ENCODE results near the gene EPOP.
A peak's percentile ranks its signal among the peaks of the same experiment; 100 is the strongest.
"Not testable (repeated sequence)": the region's sequence is repeated elsewhere in the genome, so short reads cannot be mapped to it uniquely, and the experiment has no call there.

Gene EPOP

DNA sequence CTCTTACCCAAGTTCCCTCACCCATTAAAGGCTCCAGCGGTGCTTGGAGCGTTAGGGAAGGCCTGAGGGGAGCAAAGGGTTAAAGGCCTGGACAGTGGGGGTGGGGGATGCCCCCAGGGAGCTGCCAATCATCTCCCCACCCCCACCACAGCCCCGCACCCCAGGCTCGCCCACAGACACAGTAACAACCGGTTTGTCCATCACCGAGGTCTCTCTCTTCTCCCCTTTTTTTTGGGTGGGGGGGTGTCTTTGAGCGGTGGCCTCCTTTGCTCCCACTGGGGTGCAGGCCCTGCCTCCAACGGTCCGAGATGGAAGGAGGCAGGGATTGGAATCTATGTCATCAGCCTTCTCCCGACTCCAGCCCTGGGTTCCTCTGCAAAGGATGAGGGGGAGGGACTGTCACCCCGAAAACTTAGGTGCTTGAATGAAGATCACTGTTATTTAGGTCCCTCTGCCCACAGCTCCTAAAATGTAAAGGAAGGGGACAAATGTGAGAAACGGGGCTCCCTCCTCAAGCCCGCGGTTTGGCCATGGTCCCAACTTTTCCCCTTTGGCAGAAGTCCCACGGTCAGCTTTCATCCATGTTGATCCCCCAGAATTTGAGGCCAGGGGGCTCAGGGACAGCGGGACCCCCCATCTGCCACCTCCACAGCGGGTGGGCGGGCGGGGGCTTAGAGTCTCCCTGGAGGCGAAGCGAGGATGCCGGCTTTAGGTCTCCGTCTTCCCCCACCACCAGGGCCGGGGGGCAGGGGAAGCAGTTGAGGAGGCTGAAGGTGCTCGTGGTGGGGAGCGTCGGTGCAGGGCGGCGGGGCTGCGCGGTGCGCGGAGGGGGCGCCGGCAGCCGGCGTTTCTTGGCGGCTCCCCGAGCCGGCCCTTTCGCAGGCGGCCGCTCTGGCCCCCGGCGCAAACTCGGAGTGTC is 1.7 kb downstream of the EPOP start:
- no peak for DNase-seq

DNA sequence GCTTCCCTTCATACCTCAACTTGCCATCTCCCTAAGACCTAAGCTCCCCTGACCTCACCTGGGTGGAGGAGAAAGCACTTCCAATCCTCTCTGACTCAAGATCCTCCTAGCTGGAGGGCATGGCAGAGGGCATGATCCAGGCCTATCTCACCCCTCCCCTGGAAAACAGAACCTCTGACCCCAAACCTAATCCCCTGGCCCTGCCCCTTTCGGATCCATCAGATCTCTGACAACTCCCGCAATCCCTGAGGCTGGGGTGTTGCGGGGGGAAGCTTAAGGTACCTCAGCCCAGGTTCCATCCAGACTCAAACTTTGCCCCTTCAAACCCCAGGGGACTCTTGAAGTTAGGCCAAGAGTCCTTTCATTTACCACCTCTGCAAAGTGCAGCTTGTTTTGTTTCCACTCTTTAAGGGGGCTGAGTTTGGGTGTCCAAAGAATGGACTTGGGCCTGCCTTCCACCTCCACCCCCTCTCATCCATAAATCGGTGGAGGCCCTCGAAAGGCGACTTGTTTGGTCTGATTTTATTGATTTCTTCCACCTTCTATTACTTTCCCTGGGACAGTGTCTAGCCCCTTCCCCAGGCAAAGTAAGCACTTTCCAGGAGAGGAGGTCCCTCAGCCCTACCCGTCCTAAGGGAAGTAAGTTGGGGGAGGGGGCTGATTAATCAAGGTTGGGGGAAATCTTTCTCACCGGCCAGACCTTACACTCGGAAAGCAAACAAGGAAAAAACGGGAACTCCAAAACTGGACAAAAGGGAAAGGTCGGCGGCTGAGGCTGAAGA is 2.6 kb downstream of the EPOP start:
- no peak for DNase-seq

DNA sequence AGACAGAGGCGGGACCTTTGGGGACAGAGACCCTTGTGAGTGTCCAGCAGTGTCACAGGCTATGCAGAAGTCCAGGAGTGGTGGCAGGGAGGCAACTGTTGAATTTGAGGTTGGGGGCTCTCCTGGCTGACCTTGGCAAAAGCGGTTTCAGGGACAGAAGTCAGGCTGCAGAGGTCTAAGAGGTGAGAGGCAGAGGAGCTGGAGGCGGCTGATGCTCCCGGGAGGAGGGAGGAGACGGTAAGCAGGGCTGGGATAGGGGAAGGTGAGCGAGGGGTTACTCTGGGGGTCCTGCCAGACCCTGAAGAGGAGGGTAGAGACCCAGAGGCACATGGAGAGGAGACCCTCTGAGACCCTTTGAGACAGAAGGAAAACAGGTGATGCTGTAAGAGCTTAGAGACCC is 5.2 kb downstream of the EPOP start:
- no peak for DNase-seq

DNA sequence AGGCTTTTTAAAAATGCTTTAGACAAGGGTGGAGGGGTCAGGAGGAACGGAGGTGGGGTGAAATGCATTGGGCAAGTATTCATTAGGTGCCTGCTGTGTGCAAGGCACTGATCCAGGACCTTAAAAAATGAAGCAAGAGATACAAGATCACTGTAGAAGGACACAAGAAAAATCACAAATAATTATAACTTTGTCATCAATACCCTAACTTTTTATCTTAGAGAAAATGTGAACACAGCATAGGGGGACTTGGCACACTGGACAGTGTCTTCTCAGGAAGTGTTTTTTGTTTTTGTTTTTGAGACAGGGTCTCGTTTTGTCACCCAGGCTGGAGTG is 7.0 kb downstream of the EPOP start:
- no peak for DNase-seq

DNA sequence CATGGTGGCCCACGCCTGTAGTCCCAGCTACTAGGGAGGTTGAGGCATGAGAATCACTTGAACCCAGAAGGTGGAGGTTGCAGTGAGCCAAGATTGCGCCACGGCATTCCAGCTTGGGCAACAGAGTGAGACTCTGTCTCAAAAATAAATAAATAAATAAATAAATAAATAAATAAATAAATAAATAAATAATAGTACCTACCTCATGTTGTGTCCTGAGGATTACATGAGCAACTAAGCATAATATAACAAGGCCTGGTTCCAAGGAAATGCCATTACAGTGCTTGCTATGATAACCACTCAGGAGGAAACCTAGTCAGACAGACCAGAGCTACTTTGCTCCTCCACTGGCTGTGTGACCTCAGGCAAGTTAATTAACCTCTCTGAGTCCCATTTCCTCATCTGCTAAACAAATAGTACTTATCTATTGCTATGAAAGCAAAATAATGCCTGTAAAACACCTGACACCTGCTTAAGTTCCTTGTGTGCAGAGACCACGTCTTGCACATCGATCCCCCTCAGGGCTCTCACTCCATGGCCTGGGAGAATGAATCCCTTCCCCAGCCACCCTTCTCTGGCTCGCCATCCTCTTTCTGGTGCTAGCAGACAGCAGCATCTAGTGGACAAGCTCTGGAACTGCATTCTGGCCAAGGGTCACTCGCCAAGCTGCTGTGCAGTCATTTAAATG is 7.5 kb downstream of the EPOP start:
- peak; percentile 31 for DNase-seq

DNA sequence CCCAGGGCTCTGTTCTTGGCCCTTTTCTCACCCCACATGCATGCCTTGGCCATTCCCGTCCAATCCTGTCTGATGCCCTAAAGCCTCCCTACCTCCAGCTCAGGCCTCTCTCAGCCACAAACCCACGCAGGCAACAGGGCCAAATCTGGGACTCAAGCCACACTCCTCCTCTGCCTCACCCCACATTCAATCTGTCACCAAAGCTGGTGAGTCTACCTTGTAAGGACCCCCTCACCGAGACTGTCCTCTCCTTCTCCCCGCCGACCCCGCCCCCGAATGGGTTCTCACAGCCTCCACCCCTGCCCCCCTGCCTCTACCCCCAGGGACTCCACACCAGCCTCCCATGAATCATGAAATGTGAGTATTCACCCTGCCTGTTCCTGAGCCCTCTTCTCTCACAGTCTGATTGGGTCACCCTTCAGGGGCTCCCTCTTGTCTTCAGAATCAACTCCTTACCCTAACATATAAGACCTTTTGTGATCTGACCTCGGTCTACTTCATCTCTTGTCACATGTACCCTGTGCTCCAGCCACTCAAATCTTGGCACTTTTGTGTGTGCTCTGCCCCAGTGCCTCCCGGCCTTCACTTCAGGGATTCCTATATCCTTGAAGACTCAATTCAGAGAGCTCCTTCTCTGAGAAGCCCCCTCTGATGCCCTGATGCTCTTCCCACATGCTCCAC is 10.7 kb downstream of the EPOP start:
- DNase-seq, result no peak

DNA sequence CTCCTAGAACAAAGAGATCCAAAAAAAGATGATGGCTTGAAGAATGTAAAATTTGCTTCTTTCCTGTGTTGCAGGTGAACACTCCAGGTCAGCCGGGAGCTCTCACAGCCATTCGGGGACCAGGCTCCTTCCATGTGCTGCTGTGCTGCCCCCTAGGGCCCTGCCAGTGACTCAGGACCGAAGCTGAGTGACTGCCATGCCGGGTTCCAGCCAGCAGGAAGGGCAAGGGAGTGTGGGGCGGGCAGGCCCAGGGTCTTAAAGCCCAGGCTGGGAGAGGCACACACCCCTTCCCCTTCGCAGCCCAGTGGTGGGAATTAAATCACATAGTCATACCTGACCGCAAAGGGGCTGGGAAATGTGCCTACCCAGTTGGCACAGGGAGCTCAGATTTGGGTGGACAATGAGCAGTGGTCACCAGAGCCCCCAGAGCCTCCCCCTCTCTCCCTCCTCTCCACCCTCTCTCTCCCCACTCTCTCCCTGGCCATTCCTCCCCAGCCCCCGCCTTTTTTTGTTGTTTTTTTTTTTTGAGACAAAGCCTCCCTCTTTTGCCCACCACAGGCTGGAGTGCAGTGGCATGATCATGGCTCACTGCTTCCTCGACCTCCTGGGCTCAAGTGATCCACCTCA is 11.5 kb downstream of the EPOP start:
- DNase-seq, result no peak

DNA sequence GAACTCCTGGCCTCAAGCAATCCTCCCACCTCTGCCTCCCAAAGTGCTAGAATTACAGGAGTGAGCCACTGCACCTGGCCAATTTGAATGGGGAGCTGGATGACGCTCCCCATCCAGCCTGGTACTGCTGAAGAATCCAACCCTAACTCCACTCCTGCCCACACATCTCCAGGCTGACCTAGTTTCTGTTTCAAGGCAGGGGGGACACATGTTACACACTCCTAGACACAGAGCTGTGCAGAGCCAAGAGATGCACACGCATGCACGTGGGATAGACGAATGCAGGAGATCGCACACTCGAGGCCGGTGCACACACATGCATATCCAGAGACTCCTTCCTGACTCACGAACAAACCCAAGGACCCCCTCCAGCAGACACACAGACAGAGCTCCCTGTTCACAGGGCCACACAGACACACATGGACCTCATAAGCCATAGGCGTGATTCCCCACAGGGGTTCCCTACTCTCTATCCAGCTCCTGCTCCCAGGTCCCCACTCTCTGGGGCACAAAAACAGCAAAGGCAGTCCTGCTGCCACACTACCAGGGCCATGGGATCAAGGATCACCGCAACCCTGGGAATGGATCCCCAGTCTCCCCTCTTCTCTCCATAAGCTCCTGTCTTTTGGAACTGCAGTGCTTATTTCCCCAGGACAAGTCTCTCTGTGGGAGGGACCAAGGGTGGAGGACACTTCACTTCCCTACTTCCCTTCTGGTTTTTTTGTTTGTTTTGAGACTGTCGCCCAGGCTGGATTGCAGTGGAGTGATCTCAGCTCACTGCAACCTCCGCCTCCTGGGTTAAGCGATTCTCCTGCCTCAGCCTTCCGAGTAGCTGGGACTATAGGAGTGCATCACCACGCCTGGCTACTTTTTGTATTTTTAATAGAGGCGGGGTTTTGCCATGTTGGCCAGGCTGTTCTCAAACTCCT is 14.4 kb downstream of the EPOP start:
- DNase-seq, result no peak

DNA sequence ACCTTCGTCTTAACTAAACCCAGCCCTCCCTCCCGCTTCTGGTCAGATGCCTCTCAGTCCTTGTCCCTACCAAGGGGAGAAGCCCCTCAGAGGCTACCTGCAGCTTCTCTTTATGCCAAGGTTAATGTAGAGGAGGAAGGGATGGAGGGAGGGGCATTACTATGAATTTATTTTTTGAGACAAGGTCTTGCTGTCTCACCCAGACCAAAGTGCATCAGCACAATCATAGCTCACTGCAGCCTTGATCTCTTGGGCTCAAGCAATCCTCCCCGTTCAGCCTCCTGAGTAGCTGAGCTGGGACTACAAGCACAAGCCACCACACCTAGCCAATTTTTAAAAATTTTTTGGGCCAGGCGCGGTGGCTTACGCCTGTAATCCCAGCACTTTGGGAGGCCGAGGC is 15.3 kb downstream of the EPOP start:
- no peak for DNase-seq

DNA sequence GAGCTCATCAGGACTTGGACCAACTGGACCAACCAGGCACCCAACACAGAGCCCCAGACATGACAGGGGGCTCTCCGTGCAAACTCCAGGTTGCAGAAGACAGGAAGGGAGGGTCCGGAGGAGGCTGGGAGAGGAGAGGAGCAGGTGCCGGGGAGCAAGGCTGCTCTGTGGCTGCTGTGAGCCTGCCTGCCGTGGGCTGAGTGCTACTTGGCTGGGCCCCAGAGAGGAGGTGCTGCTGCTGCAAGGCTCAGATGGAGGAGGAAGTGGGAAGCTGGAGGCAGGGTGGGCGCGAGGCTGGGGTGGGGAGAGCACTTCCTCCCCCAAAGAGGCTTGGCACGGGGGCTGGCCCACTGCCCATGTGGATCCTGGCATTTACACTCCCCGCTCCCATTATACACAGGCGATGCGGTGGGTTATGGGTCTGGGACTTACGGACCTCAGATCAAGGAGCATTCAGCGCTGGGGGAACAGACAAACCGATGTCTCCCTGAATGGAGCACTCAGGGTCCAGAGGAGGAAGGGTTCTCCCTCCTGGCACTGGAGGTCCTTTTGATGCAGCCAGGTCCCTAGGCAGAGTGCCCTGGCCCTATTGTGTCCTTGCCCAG is 15.9 kb downstream of the EPOP start:
- no peak for DNase-seq

DNA sequence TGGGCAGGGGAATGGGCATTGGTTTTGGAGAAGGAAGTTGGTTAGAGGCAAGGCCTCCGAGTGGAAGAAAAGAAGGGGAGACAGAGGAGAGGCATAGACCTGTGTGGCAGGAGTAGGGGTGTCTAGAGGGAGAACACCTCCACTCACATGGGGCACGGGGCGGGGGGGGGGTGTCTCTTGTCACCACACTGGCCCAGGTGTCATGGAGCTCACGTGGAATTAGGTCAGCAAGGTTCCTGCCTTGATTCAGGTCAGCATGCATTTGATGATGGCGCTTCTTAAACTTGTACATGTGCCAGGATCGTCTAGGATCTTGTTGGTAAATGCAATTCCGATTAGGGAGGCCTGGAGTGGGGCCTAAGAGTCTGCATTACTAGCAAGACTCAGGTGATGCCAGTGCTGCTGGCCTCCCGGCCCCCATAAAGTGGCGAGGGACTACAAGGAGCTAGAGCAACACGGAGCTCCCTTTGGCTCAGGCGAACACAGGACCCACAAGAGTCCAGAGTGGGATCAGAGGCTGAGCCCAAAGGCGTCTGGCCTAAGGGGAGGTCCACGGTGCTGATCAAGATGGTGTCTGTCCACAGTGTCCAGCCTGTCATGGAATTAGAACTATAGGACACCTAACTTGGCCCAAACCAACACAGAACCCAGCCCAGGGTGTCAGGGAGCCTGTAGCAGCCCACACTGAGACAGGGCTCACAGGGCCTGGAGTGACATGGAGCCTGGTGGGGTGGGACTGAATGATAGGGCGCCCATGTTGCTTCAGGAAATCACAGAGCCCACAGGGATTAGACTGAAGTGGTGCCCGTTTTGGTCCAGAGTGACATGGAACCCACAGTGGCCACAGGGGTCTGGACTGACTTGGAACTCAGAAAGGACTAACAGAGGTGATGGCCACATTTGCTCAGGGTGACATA is 16.7 kb downstream of the EPOP start:
- DNase-seq, result no peak

DNA sequence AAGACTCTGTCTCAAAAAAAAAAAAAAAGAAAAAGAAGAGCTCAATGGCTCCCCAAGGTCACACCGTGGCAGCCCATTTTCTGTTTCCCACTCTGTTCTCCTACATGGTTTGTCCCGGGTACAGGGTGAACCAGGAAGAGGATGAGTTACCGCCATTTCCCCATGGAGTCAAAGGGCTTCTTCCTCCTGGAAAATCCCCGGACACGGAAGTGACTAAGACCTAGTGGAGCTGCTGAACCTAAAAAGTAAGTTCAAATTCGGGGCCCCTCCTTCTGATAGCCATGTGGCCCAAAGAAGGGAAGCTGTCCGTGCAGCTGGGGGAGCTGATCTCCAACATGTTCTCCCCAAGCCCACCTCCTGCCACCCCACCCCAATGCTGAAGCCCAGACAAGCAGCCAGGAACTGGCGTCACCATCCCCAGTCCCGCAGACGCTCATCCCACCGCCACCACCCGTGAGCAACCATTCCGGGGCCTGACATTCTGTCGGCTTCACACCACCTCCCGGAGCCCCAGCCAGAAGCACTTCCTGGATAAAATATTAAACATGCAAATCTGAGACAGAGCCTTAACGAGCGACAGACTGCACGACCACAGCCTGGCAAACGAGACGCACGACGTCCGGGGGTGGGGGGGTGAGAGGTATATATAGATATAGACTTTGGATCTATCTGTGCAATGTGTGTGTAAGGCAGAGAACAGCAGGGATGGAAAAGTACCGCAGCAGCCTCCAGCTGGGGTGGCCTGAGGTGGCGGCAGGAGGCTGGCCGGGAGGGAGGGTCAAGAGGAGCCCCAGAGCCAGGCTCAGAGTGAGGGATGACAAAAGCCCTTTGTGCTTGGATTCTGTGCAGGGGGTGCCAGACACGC is 17.6 kb downstream of the EPOP start:
- DNase-seq, result no peak

DNA sequence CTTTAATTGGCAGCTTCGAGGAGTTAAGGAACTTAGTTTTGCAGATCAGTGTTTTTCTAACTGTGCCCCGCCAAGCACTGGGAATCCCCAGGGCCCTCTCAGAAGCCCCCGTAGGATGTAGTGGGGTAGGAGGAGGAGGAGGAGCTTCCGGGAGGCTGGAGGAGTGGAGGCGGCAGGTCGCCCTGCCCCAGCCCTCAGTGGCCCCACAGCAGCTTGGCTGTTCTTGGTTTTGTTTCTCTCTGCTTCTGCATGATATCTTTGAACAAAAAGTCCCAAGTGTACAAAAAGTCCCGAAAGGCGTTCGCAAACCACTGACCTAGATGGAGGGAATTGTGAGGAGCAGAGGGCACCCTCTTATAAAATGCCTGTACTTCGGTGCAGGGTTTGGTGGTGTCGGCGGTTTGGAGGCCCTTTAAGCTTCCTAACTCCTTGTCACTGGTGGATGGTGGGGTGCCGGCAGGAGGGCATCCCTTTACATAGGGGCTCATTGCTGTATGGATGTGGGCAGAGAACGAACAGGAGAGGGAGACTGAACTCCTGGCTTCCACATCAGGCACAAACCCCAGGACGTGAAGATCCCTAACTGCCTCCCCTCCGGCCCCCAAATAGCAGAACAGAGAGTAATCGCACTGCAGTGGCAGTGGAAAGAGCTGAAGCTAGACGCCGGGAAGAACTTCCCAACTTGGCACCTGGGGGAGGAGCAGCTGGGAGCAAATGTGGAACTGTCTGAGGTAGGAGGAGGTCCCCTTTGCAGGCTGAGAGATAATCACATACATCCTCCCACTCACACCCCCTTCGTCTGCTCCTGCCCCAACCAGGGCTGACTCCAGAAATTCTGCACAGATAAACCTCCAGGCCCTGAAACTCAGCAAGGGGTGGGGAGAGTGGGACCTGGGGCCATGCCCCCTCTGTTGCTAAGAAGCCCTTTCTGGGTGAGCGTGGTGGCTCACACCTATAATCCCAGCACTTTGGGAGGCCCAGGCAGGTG is 20.1 kb downstream of the EPOP start:
- no peak for DNase-seq

DNA sequence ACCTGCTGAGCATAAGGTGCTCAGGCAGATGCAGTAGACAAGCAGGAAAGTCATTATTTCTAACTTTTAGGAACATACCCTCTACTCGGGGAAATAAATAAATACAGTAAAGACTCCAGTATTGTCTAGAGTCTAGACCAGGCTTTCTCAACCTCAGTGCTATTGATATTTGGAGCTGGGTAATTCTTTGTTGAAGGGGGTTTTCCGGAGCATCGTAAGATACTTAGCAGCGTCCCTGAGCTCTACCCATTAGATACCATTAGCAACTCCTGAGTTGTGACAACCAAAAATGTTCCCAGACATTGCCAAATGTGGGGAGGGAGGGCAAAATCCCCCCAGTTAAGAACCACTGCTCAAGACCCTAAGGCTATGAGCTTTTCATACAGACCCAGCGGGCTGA is 21.1 kb downstream of the EPOP start:
- no peak for DNase-seq

DNA sequence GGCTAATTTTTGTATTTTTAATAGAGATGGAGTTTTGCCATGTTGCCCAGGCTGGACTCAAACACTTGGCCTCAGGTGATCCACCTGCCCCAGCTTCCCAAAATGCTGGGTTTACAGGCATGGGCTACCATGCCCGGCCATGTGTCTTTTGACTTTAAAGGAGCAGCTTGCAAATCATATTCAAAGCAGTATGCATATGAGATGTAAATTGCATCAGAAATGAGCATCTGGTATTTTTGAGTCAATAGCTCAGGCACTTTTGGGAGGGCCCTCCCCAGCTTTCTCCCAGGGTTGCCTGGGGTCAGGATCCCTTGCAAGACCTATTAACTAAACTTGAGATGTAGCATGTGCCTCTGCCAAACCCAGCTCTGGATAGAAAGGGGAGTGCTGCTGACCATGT is 21.5 kb downstream of the EPOP start:
- DNase-seq, result no peak

DNA sequence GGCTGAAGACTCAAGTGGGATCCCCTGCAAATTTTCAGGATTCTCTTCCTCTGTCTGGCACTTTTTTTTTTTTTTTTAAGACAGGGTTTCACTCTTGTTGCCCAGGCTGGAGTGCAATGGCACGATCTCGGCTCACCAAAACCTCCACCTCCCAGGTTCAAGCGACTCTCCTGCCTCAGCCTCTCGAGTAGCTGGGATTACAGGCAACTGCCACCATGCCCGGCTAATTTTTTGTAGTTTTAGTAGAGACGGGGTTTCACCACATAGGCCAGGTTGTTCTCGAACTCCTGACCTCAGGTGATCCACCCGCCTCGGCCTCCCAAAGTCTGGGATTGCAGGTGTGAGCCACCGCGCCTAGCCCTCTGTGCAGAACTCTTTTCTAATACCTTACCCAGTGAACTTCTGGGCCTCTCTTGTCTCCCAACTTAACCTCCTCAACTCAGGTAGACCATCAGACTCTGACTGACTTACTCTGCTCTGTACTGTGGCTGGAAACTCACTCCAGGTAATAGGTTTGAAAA is 24.0 kb downstream of the EPOP start:
- DNase-seq, result not testable (repeated sequence)

DNA sequence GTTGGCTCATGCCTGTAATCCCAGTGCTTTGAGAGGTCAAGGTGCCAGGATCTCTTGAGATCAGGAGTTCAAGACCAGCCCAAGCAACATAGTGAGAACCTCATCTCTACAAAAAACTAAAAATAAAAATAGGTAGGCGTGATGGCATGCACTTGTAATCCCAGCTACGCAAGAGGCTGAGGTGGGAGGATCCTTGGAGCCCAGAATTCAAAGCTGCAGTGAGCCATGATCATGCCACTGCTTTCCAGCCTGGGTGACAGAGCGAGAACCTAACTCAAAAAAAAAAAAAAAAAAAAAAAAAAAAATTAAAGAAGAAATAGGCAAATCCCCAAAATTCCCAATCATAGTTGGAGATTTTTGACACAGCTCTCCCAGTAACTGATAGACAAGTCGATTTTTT is 36.8 kb downstream of the EPOP start:
- DNase-seq, result no peak

All from T1000 (cell line).